BLaER1 (cell line): ENCODE data around the gene CPT1B.

Experiments
- H3K27ac ChIP-seq: shearing (Covaris generic); formaldehyde crosslinking; 2 replicates; pipeline ENCODE4 v1.8.1; 2022
- H3K27me3 ChIP-seq: shearing (Covaris generic); formaldehyde crosslinking; 2 replicates; pipeline ENCODE4 v1.8.1; 2022
- H3K36me3 ChIP-seq: shearing (Covaris generic); formaldehyde crosslinking; 2 replicates; pipeline ENCODE4 v1.8.1; 2022
- H3K4me1 ChIP-seq: shearing (Covaris generic); formaldehyde crosslinking; 2 replicates; pipeline ENCODE4 v1.8.1; 2022
- H3K4me2 ChIP-seq: shearing (Covaris generic); formaldehyde crosslinking; 2 replicates; pipeline ENCODE4 v1.8.1; 2022
- H3K4me3 ChIP-seq: shearing (Covaris generic); formaldehyde crosslinking; 2 replicates; pipeline ENCODE4 v1.8.1; 2022
- H3K9ac ChIP-seq: shearing (Covaris generic); formaldehyde crosslinking; 2 replicates; pipeline ENCODE4 v1.8.1; 2022
- H3K9me3 ChIP-seq: shearing (Covaris generic); formaldehyde crosslinking; 2 replicates; pipeline ENCODE4 v1.8.1; 2022
- H4K20me1 ChIP-seq: shearing (Covaris generic); formaldehyde crosslinking; 2 replicates; pipeline ENCODE4 v1.8.1; 2022
- Cebpa-rat ChIP-seq: shearing (Covaris generic); IDR thresholded peaks from 2 replicates; pipeline ENCODE4 v1.8.1; 2022

Gene CPT1B

DNA sequence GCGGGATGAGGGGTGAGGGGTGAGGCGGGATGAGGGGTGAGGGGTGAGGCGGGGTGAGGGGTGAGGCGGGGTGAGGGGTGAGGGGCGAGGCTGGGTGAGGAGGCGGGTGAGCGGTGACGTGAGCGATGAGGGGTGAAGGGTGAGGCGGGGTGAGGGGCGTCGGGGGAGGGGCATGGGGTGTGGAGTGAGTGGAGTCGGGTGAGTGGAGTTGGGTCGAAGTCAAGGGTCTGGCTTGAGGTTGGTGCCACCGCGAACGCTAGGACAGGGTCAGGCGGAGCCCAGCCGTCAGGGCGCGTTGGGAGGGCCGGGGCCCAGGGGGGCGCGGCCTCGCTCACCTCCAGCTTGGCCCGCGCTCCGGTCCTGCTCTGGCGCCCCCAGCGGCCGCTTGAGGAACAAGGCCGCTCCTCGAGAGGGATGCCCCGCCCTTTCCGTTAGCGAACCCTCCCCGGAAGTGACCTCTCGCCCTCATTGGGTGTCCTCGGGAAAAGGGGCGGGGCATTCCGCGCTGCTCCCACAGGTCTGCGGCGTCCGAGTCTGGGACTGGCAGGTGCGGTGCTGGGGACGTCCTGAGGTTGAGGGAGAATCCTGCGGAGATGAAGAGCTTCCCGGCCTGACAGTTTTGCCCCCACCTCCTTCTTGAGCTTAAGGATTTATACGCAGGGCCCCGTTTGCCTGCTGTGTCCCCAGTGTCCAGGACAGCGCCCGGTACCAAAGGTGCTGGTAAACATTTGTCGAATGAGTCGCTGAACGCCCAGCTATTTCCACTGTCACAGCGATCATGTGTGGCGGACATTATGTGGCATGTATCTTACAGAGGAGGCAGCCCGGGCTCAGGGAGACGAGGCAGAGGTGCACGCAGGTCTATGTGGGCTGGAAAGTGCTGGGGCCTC, 15.5 kb downstream of the CPT1B start, which contains the start of gene SYCE3:
Gene SYCE3 (minus strand): TSS at position 397 of the 890 bp plus-strand sequence. CDS start 6,514 bp downstream, outside the sequence.
- H3K9ac ChIP-seq, result peak within 1 kb of the TSS; percentile 32; the same call in 1 of the 2 replicates
- H3K9me3 ChIP-seq, result no peaks in the 10 kb centered on the region
- H3K27ac ChIP-seq, result no peak within 1 kb of the TSS
- peaks cover 7% of the 10 kb centered on the region for H3K36me3 ChIP-seq
- H3K27me3 ChIP-seq, result peaks cover 18% of the 10 kb centered on the region
- peak within 1 kb of the TSS; percentile 66 for H3K4me3 ChIP-seq
- H3K4me2 ChIP-seq, result peak within 1 kb of the TSS; percentile 95
- no peak for TF ChIP-seq Cebpa-rat
- H4K20me1 ChIP-seq, result no peaks in the 10 kb centered on the region
- peaks cover 11% of the 10 kb centered on the region for H3K4me1 ChIP-seq

DNA sequence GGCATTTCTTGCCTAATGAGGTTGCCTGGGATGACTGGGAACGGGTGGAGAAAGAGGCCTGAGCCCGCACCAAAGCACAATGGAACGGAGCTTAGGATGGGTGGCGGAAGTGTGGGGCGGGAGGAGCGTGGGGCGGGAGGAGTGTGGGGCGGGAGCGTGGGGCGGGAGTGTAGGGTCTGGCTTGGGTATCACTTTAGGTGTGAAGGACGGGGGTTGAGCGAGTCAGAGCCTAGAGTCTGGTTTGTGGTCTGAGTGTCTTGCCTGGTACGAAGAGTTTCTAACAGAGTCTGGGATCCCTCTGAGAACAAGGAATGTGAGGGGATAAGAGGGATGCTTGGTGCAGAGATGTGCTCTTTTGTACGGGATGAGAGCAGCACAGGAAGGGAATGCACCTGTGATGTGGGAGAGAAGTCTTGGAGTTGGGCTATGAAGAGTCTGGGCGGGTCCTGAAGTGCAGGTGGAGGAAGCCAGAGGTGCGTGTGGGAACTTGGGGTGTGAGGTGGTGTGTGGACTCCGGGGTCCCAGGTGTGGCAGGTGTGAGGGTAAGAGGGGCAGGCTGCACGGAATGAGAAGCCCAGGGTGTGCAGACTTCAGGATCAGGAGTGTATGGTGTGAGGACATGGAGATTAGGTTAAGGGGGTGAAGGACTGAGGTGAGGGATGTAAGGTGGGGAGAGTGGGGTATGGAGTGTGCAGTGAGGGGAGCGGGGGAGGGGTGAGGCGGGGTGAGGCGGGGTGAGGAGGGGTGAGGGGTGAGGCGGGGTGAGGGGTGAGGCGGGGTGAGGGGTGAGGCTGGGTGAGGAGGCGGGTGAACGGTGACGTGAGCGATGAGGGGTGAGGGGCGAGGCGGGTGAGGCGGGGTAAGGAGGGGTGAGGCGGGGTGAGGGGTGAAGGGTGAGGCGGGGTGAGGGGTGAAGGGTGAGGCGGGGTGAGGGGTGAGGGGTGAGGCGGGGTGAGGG, 16.5 kb downstream of the CPT1B start:
- Histone ChIP-seq H3K9me3 (no peaks in the 10 kb centered on the region), H3K36me3 (no peaks in the 10 kb centered on the region), H3K27me3 (peaks cover 18% of the 10 kb centered on the region), H3K4me1 (peaks cover 11% of the 10 kb centered on the region), H3K9ac (no peak overlapping the region), H3K4me3 (no peak overlapping the region), H3K27ac (no peak overlapping the region), H3K4me2 (no peak overlapping the region), H4K20me1 (no peaks in the 10 kb centered on the region)
- no peak for TF ChIP-seq Cebpa-rat

DNA sequence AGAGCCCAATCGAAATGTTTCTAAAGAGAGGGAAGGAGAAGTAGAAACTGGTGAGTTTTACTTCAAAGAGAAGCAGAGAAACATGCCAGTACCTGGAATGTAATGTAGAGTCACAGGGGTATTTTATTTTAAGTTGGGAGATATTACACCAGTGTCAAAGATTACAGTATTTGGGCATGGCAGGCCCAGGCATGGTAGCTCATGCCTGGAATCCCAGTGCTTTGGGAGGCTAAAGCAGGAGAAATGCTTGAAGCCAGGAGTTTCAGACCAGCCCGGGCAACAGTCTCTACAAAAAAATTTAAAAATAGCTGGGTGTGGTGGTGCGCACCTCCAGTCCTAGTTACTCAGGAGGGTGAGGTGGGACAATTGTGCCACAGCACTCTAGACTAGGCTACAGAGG, 18.2 kb downstream of the CPT1B start:
- Histone ChIP-seq H3K9ac (no peak overlapping the region), H3K9me3 (no peaks in the 10 kb centered on the region), H3K4me3 (no peak overlapping the region), H3K4me1 (peaks cover 11% of the 10 kb centered on the region), H3K36me3 (no peaks in the 10 kb centered on the region), H3K27me3 (peaks cover 18% of the 10 kb centered on the region), H3K27ac (no peak overlapping the region), H3K4me2 (no peak overlapping the region), H4K20me1 (no peaks in the 10 kb centered on the region)
- no peak for TF ChIP-seq Cebpa-rat

DNA sequence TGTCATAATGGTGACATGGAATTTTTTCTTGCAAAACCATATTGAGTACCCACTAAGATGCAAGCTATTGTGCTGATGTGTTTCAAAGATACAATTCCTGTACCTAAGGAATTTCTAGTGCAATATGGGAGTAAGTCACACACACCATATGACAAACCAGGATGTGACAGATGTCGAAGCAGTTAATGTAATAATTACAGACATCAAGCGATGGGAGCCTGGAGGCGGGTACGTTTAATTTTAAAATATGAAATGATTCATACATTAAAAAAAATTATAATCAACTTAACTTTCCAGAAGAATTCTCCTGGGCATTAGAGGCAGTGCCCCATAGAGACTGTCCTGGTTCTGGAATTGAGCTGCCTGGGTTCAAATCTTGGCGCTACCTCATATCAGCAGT, 21.5 kb downstream of the CPT1B start:
- Histone ChIP-seq H3K27ac (no peak overlapping the region), H4K20me1 (no peaks in the 10 kb centered on the region), H3K36me3 (no peaks in the 10 kb centered on the region), H3K9ac (no peak overlapping the region), H3K4me3 (no peak overlapping the region), H3K9me3 (no peaks in the 10 kb centered on the region), H3K4me1 (no peaks in the 10 kb centered on the region), H3K4me2 (no peak overlapping the region), H3K27me3 (no peaks in the 10 kb centered on the region)
- TF ChIP-seq Cebpa-rat, result no peak

DNA sequence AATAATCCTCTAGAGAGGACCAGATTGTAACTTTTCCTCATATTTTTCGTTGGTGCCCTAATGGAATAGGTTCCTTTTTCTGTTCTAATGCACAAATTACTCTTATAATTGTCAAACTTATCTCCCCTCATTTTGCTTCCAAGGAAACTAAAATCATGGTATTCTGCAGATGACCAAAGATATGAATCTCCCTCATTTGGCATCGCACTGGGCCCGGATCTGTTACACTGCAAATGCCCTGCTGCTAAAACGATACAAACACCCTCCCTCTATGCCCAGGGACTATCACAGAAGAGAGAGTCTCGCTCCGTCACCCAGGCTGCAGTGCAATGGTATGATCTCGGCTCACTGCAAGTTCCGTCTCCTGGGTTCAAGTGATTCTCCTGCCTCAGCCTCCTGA, 24.9 kb downstream of the CPT1B start:
- no peak overlapping the region for H3K4me2 ChIP-seq
- no peak overlapping the region for H3K4me3 ChIP-seq
- H3K9ac ChIP-seq, result no peak overlapping the region
- H3K4me1 ChIP-seq, result peaks cover 23% of the 10 kb centered on the region
- H3K36me3 ChIP-seq, result no peaks in the 10 kb centered on the region
- TF ChIP-seq Cebpa-rat, result no peak
- no peak overlapping the region for H3K27ac ChIP-seq
- no peaks in the 10 kb centered on the region for H3K9me3 ChIP-seq
- H4K20me1 ChIP-seq, result no peaks in the 10 kb centered on the region
- H3K27me3 ChIP-seq, result no peaks in the 10 kb centered on the region; the same call in 1 of the 2 replicates

DNA sequence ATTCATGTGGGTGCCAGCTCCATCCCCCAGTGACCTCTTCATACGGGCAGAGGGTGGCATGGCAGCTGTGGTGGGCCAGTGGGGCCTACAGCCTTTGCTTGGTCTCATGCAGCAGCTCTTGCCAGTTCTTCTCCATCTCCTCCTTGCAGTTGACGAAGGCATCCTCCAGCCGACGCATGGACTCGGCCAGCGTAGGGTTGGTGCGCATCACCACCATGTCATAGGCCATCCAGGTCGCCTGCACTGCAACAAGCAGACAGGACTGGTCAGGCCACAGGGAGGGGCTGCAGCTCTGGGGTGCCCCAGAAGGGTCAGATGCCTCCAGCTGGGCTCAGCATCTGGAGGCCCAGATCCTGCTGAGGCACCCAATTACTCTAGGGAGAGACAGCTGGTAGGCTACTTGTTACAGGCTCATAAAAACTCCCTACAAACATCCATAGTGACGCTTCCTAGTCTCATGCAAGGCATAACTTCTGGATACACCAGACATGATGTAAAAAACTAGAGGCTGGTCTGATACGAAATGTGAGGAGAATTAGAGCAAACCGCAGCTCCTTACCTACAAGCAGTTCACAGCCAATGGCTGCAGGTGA, 27.0 kb downstream of the CPT1B start:
- Histone ChIP-seq H3K4me3 (no peak overlapping the region), H3K9me3 (no peaks in the 10 kb centered on the region), H4K20me1 (peaks cover 12% of the 10 kb centered on the region; the same call in 1 of the 2 replicates), H3K27me3 (no peaks in the 10 kb centered on the region; the same call in 1 of the 2 replicates), H3K27ac (no peak overlapping the region), H3K4me1 (peaks cover 41% of the 10 kb centered on the region), H3K9ac (no peak overlapping the region), H3K4me2 (no peak overlapping the region), H3K36me3 (no peaks in the 10 kb centered on the region)
- no peak for TF ChIP-seq Cebpa-rat

DNA sequence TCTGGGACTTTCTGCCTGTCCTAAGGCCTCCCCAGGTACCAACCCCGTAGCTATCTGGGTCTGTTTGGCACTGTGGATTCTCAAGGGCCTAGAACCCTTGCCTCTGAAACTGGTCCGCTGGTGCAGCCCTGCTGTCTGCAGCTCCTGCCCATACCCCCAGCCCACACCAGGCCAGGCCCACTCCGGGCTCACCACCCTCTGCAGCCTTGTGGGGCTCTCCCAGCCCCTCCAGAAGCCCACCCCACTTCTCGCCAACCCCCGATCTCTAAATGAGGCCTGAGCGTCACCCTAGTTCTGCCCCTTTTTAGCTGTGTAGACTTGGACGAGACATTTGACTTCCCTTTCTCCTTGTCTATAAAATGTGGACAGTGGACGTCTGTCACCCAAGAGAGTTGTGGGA, 27.8 kb downstream of the CPT1B start:
- Histone ChIP-seq H3K9me3 (no peaks in the 10 kb centered on the region), H3K27ac (no peak overlapping the region), H3K36me3 (no peaks in the 10 kb centered on the region), H3K4me1 (peaks cover 50% of the 10 kb centered on the region), H3K4me2 (peak overlapping the region; percentile 100), H3K9ac (no peak overlapping the region), H4K20me1 (peaks cover 14% of the 10 kb centered on the region; the same call in 1 of the 2 replicates), H3K4me3 (no peak overlapping the region), H3K27me3 (peaks cover under 1% of the 10 kb centered on the region)
- no peak for TF ChIP-seq Cebpa-rat

DNA sequence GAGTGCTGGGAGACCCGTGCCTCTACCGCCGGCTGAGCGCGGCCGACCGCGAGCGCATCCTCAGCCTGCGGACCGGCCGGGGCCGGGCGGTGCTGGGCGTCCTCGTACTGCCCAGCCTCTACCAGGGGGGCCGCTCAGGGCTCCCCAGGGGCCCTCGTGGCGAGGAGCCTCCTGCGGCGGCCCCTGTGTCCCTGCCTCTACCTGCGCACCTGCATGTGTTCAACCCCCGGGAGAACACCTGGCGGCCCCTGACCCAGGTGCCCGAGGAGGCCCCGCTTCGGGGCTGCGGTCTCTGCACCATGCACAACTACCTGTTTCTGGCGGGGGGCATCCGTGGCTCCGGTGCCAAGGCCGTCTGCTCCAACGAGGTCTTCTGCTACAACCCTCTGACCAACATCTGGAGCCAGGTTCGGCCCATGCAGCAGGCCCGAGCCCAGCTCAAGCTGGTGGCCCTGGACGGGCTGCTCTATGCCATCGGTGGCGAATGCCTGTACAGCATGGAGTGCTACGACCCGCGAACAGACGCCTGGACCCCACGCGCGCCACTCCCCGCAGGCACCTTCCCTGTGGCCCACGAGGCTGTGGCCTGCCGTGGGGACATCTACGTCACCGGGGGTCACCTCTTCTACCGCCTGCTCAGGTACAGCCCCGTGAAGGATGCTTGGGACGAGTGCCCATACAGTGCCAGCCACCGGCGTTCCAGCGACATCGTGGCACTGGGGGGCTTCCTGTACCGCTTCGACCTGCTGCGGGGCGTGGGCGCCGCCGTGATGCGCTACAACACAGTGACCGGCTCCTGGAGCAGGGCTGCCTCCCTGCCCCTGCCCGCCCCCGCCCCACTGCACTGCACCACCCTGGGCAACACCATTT, 29.1 kb downstream of the CPT1B start:
- Histone ChIP-seq H3K4me2 (peak overlapping the region; percentile 100), H3K4me1 (peaks cover 62% of the 10 kb centered on the region), H3K27me3 (peaks cover 13% of the 10 kb centered on the region), H3K9me3 (no peaks in the 10 kb centered on the region), H3K36me3 (no peaks in the 10 kb centered on the region), H4K20me1 (peaks cover 14% of the 10 kb centered on the region; the same call in 1 of the 2 replicates), H3K4me3 (peak overlapping the region; percentile 61), H3K9ac (peak overlapping the region; percentile 45), H3K27ac (peak overlapping the region; percentile 76)
- TF ChIP-seq Cebpa-rat, result no peak
